Activated naive CD4-positive, alpha-beta T cell treated with anti-CD3 and anti-CD28 coated beads, Interleukin-2, amount 10 ng/mL, durations not matched to agents 7 days and 5 days (primary cell): ENCODE measurements around the gene CAMSAP1.
A peak's percentile ranks its signal among the peaks of the same experiment; 100 is the strongest.

Experiments
- CTCF ChIA-PET: fragments of 350-600 bp; sonication (Branson Sonifier 250); formaldehyde crosslinking; loops from one replicate; lab custom pipeline; 2021; ENCODE audit warnings: antibody characterized with exemption; lab: Charles Lee
- DNase-seq: peaks from one replicate; pipeline ENCODE4 v3.0.0-alpha.2; 2020
- H3K27ac Mint-ChIP-seq: one replicate; pipeline ENCODE4 v1.8.0; 2021; ENCODE audit warnings: mild to moderate bottlenecking, moderate library complexity, mixed read lengths
- H3K27me3 Mint-ChIP-seq: one replicate; pipeline ENCODE4 v1.8.0; 2021; ENCODE audit warnings: mild to moderate bottlenecking, mixed read lengths
- H3K36me3 Mint-ChIP-seq: one replicate; pipeline ENCODE4 v1.8.0; 2021; ENCODE audit warnings: mixed read lengths
- H3K4me1 Mint-ChIP-seq: one replicate; pipeline ENCODE4 v1.8.0; 2021; ENCODE audit warnings: mixed read lengths
- H3K4me3 Mint-ChIP-seq: one replicate; pipeline ENCODE4 v1.8.0; 2021; ENCODE audit warnings: mild to moderate bottlenecking, moderate library complexity, mixed read lengths
- H3K9me3 Mint-ChIP-seq: one replicate; pipeline ENCODE4 v1.8.0; 2021; ENCODE audit warnings: mixed read lengths

CAMSAP1 gene

DNA sequence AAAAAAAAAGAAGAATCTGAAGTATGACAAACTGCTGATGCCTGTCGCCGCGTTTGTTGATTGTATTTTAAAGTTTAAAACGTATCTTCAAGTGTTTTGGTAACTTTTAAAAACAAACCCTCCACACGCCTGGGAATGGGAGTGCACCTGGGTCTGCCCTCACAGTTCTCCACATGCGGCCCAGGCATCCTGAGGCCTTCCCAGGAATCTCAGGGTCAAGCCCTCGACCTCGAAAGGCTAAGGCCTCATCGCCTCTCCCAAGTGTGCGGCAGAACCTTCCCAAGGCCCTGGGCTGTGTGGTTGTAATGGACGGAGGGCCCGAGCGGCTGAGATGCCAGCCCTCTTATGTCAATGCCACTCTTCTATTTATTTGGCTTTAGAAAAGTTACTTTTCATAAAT lies 94.4 kb downstream of the CAMSAP1 start:
- H3K4me3 Mint-ChIP-seq = no peak overlapping the region
- CTCF ChIA-PET = no interaction called here
- DNase-seq = peak; percentile 7
- no peaks in the 10 kb centered on the region for H3K9me3 Mint-ChIP-seq
- H3K36me3 Mint-ChIP-seq = peaks cover 20% of the 10 kb centered on the region
- no peaks in the 10 kb centered on the region for H3K27me3 Mint-ChIP-seq
- no peaks in the 10 kb centered on the region for H3K4me1 Mint-ChIP-seq
- H3K27ac Mint-ChIP-seq = no peak overlapping the region

- H3K36me3 Mint-ChIP-seq = peaks cover 20% of the 10 kb centered on the region
- no peaks in the 10 kb centered on the region for H3K27me3 Mint-ChIP-seq
- no peak overlapping the region for H3K27ac Mint-ChIP-seq
- CTCF ChIA-PET = interaction anchor here (1.2 kb wide), 1 partner anchor 52 kb away, joined by 3 read pairs; no protein-coding TSS in a partner anchor
- DNase-seq = no peak
- H3K9me3 Mint-ChIP-seq = no peaks in the 10 kb centered on the region
- no peaks in the 10 kb centered on the region for H3K4me1 Mint-ChIP-seq
- H3K4me3 Mint-ChIP-seq = no peak overlapping the region
These were observed 95.5 kb downstream of the CAMSAP1 start for GRCh38 chr9:135811801-135812200.

DNA sequence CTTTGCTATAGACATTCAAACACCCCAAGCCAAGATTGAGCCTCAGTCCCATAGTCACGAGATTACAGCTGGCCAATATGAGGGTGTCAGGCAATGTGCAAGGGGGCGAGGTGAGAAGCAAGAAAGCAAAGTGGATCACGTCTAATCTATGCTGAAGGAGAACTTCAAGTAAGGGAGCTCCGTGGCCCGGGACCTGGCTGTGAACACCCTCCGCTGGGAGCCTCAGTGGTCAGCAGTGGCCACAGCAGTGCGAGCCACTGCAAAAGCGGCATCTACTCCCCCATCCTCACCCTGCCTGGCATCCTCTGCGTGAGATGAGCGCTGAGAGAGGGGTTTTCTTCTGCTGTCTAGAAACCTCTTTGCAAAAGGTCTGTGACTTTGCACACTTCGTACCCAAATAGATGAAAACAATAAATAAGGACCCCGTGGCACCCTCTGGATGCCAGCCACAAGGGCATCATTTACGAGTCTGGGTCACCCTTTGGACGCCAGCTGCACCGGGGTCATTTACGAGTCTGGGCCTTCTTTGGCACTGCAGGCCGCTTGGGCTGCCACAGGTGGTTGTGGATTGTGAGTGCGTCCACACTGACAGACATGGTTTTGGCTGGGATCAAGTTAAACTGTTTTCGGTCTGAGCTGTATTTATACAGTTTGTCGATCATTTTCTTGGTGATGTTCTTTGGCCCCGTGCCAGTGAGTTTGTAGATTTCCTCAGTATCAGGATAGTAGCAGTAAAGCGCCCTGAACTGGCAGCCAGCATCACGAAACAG lies 96.4 kb downstream of the CAMSAP1 start:
- no peaks in the 10 kb centered on the region for H3K9me3 Mint-ChIP-seq
- H3K4me1 Mint-ChIP-seq = peaks cover 1% of the 10 kb centered on the region
- DNase-seq = peak; percentile 9
- H3K27me3 Mint-ChIP-seq = no peaks in the 10 kb centered on the region
- no peak overlapping the region for H3K4me3 Mint-ChIP-seq
- CTCF ChIA-PET = no interaction called here
- peaks cover 17% of the 10 kb centered on the region for H3K36me3 Mint-ChIP-seq
- no peak overlapping the region for H3K27ac Mint-ChIP-seq

DNA sequence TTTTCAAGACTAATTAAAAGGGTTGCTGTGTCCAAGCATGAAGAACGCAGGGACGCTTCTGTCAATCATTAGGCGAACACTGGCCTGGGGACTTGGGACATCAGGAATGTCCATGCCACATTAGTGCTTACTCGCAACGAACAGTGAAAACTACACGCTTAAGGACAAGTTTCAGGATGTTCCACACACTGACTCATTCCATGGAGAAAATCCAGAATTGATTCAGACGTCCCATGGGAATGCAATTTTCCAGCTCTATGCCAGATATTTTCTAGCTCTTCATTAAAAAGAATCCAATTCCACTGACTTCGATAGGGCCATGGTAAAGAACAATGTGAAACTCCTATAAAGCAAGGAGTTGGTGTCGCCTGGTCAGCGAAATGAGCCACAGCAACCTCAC lies 98.2 kb downstream of the CAMSAP1 start:
- Mint-ChIP-seq H3K27me3 (no peaks in the 10 kb centered on the region), H3K4me3 (no peak overlapping the region), H3K27ac (no peak overlapping the region), H3K4me1 (peaks cover 4% of the 10 kb centered on the region), H3K36me3 (peaks cover 13% of the 10 kb centered on the region), H3K9me3 (no peaks in the 10 kb centered on the region)
- no peak for DNase-seq
- CTCF ChIA-PET = no interaction called here

DNA sequence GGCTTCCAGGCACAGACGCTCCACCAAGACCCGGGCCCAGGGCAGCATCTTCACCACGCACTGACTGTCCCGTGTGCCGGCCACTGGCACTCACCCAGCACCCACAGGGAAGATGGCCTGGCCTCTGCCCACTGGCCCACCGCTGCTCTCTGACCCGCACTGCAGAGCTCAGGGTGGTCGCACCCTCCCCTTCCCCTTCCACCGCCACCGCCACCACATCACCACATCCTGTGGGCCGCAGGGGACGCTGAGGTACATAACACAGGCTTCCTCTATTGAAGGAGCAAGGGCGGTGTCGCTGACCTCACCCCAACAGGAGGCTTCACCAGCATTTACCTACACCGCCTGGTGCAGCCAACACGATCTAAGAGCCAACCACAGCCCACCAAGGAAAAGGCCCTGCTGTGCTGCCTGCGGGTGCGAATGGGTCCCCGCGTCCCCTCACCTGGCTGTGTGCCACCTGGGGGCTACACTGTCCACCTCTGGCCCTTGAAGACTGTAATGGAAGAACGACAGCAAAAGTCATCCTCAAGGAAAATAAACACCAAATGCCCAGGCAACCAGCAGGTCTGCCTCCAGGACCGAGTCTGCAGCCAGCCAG lies 101.8 kb downstream of the CAMSAP1 start:
- Mint-ChIP-seq H3K27me3 (no peaks in the 10 kb centered on the region), H3K4me1 (peaks cover 4% of the 10 kb centered on the region), H3K36me3 (peaks cover 2% of the 10 kb centered on the region), H3K9me3 (no peaks in the 10 kb centered on the region), H3K27ac (no peak overlapping the region), H3K4me3 (no peak overlapping the region)
- CTCF ChIA-PET = no interaction called here
- DNase-seq = no peak

DNA sequence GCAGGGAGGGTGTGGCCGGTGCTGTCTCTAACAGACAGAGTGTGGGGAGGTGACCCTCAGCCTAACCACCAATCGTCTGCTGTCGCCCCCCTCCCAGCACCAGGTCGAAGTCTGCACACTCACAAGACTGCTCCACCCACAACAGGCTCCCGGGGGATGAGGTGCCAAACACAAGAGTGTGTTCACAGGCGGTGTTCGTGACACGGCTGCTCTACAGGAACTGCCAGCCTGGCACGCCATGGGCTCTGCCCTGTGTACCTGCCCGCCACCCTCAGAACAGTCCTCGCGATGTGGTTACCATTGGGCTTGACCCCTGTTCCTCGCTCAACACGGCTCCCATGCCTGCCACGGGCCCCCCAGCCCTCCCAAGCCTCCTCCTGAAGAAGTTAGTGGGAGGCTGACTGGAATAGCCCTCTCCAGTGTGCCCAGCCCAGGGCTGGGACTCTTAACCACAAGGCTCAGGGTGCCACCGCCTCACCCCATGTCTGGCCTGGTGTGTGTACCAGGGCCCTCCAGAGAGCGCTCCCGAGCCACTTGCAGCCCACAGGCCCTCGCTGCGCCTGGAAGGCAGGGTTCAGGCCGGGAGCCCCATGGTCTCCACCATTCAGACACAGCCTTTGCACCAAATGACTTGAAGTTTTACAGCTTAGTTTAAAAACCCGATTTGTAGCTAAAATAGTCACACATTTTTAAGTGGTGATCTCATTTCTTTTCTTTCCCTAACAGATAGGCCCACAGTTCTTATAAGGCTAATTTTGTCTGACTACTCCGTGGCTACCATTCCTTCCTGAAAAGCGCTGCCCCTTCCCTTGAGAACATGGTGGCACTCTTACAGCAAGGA lies 102.5 kb downstream of the CAMSAP1 start:
- DNase-seq = no peak
- no peak overlapping the region for H3K4me3 Mint-ChIP-seq
- H3K9me3 Mint-ChIP-seq = no peaks in the 10 kb centered on the region
- H3K36me3 Mint-ChIP-seq = no peaks in the 10 kb centered on the region
- H3K27me3 Mint-ChIP-seq = no peaks in the 10 kb centered on the region
- H3K4me1 Mint-ChIP-seq = peaks cover 4% of the 10 kb centered on the region
- no peak overlapping the region for H3K27ac Mint-ChIP-seq
- CTCF ChIA-PET = no interaction called here

- peaks cover 4% of the 10 kb centered on the region for H3K4me1 Mint-ChIP-seq
- H3K4me3 Mint-ChIP-seq = no peak overlapping the region
- CTCF ChIA-PET = no interaction called here
- no peaks in the 10 kb centered on the region for H3K36me3 Mint-ChIP-seq
- no peak for DNase-seq
- H3K9me3 Mint-ChIP-seq = no peaks in the 10 kb centered on the region
- H3K27ac Mint-ChIP-seq = no peak overlapping the region
- no peaks in the 10 kb centered on the region for H3K27me3 Mint-ChIP-seq
These were observed 103.9 kb downstream of the CAMSAP1 start for GRCh38 chr9:135803441-135803840.

DNA sequence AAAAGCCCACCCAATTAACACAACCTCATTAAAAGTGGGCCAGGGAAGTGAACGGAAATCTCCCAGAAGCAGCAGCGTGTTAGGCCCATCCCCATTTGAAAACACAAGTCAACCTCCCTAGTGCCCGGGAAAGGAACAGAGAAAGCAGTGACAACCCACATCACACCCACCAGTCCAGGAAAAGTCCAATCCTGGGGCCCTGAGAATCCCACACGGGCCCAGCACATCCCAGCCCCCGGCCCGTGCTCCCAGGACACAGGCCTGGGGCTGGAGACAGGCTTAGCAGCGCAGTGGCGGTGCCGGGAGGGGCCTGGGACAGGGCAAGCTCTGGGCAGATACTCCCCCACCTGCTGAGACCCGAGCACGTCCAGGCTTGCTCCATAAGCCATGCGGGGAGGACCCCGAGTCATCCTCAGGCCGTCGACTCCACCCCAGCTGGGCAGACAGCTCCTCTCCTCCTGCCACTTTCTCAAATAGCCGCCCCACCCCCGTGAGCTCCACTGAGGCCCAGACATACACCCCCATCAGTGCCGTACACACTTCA lies 104.4 kb downstream of the CAMSAP1 start:
- no peak overlapping the region for H3K27ac Mint-ChIP-seq
- no peaks in the 10 kb centered on the region for H3K27me3 Mint-ChIP-seq
- H3K9me3 Mint-ChIP-seq = no peaks in the 10 kb centered on the region
- DNase-seq = no peak
- CTCF ChIA-PET = no interaction called here
- no peaks in the 10 kb centered on the region for H3K36me3 Mint-ChIP-seq
- no peak overlapping the region for H3K4me3 Mint-ChIP-seq
- peaks cover 4% of the 10 kb centered on the region for H3K4me1 Mint-ChIP-seq

DNA sequence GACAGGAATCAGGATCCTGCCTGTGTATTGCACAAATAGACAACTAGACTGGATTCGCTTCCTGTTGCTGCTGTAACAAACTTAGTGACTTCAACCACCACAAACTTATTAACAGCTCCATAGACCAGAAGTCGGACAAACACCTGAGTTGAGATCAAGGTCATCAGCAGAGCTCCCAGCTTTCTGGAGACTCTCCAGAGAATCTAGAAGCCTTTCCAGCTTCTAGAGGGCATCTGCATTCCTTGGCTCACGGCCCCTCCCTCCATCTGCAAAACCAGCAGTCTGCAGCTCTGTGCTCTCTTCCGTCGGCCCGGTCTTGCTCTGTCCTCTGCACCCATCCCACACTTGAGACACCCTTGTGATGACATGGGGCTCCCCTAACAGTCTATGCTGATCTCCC lies 106.3 kb downstream of the CAMSAP1 start:
- no peaks in the 10 kb centered on the region for H3K36me3 Mint-ChIP-seq
- H3K4me3 Mint-ChIP-seq = no peak overlapping the region
- no peaks in the 10 kb centered on the region for H3K27me3 Mint-ChIP-seq
- CTCF ChIA-PET = no interaction called here
- H3K27ac Mint-ChIP-seq = peak overlapping the region; percentile 24
- H3K9me3 Mint-ChIP-seq = no peaks in the 10 kb centered on the region
- H3K4me1 Mint-ChIP-seq = peaks cover 3% of the 10 kb centered on the region
- no peak for DNase-seq

- H3K36me3 Mint-ChIP-seq = no peaks in the 10 kb centered on the region
- no peak overlapping the region for H3K27ac Mint-ChIP-seq
- CTCF ChIA-PET = no interaction called here
- no peaks in the 10 kb centered on the region for H3K27me3 Mint-ChIP-seq
- no peaks in the 10 kb centered on the region for H3K4me1 Mint-ChIP-seq
- H3K4me3 Mint-ChIP-seq = no peak overlapping the region
- no peak for DNase-seq
- H3K9me3 Mint-ChIP-seq = no peaks in the 10 kb centered on the region
These were observed 108.1 kb downstream of the CAMSAP1 start for GRCh38 chr9:135799261-135799660.

- Mint-ChIP-seq H3K27me3 (no peaks in the 10 kb centered on the region), H3K36me3 (no peaks in the 10 kb centered on the region), H3K4me3 (no peak overlapping the region), H3K4me1 (no peaks in the 10 kb centered on the region), H3K9me3 (no peaks in the 10 kb centered on the region), H3K27ac (no peak overlapping the region)
- CTCF ChIA-PET = no interaction called here
- DNase-seq = no peak
These were observed 109.1 kb downstream of the CAMSAP1 start for GRCh38 chr9:135798263-135798585.

- no peaks in the 10 kb centered on the region for H3K36me3 Mint-ChIP-seq
- H3K4me3 Mint-ChIP-seq = no peak overlapping the region
- no peaks in the 10 kb centered on the region for H3K27me3 Mint-ChIP-seq
- H3K4me1 Mint-ChIP-seq = no peaks in the 10 kb centered on the region
- H3K27ac Mint-ChIP-seq = peak overlapping the region; percentile 37
- CTCF ChIA-PET = interaction anchor here (0.7 kb wide), 1 partner anchor 787 kb away, joined by 3 read pairs; no protein-coding TSS in a partner anchor
- no peaks in the 10 kb centered on the region for H3K9me3 Mint-ChIP-seq
- DNase-seq = peak; percentile 56
These were observed 109.7 kb downstream of the CAMSAP1 start for GRCh38 chr9:135797507-135798262.

DNA sequence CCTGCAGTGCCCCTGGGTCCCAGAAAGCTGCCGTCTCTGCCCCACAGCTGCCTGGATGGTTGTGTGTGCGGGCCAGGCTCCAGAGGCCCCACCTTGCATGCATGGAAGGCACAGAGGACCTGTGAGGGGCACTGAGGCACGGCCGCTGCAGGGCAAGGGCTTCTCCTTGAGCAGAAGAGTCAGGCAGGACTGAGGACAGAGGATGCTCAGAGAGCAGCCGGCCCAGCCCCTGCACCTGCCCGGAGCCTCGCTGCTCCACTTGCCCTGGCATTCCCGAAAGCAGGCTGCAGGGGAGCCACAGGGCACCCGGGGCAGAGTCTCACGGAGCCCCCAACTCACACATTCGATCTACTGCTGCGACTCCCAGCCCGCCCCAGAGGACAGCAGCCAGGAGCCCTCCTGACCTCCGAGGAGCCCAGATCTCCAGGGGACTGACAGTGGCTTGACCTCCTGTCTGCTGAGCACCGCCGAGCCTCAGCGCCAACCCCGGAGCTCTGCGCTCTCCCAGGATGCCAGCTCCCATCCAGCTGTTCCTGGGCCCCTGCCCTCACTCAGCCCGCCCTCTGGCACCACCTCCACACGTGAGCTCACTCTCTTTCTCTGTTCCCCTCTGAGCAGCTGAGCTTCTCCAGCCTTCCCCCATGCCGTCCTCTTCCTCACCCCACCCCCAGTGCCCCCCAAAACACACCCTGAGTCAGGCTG lies 110.4 kb downstream of the CAMSAP1 start:
- Mint-ChIP-seq H3K27ac (no peak overlapping the region), H3K9me3 (no peaks in the 10 kb centered on the region), H3K27me3 (no peaks in the 10 kb centered on the region), H3K36me3 (no peaks in the 10 kb centered on the region), H3K4me1 (no peaks in the 10 kb centered on the region), H3K4me3 (no peak overlapping the region)
- DNase-seq = no peak
- CTCF ChIA-PET = no interaction called here
